Endothelial cell of umbilical vein (primary cell): ENCODE data around the gene ESF1. TPM values are rescaled to one million over a fixed set of nuclear protein-coding genes. Genes with fewer than 3 reads are reported as not detected.

Experiments used
- BruUV-seq: library from RNA; stranded (reverse); fragments of 400-500 nt; replicated peaks from 2 replicates; lab custom pipeline; 2021; lab: Mats Ljungman, UMichigan
- CTCF ChIA-PET: fragments of 300-600, 350-600 bp; sonication (Branson Sonifier 250); formaldehyde crosslinking; loops from one replicate; lab custom pipeline; 2021; ENCODE audit warnings: antibody characterized with exemption, inconsistent platforms; lab: Charles Lee
- POLR2A ChIA-PET: fragments of 300-600, 350-600 bp; sonication (Branson Sonifier 250); formaldehyde crosslinking; loops from one replicate; lab custom pipeline; 2021; ENCODE audit warnings: antibody characterized with exemption, inconsistent platforms; lab: Charles Lee
- DNase-seq: peaks from one replicate; pipeline ENCODE4 v3.0.0-alpha.2; 2011; ENCODE audit warnings: low read depth, low spot score
- FAIRE-seq: peaks from 2 replicates; lab custom pipeline; 2011; peaks lifted over from hg19 to GRCh38; lab: Jason Lieb, UNC
- H2AFZ ChIP-seq: 2 replicates; pipeline ENCODE4 v1.6.0; 2012; ENCODE audit warnings: low read depth, low read length, control low read depth, inconsistent platforms
- H3K27ac ChIP-seq: 2 replicates; pipeline ENCODE4 v1.5.1; 2011; ENCODE audit warnings: low read depth, mild to moderate bottlenecking, control low read depth, low read length, moderate library complexity; ENCODE audit not compliant: insufficient read depth
- H3K27me3 ChIP-seq, 2 experiments: 2 replicates each; pipeline versions ENCODE4 v1.6.0 to v1.6.1; 2011; ENCODE audit warnings: low read length in 2 of 2, mixed read lengths in 1 of 2; ENCODE audit not compliant: control insufficient read depth in 2 of 2, insufficient read depth in 2 of 2
- H3K36me3 ChIP-seq, 2 experiments: 2 replicates in 1 of 2; 3 replicates in 1 of 2; pipeline ENCODE4 v1.5.1; 2011; ENCODE audit warnings: low read length in 2 of 2, mild to moderate bottlenecking in 1 of 2, moderate library complexity in 1 of 2; ENCODE audit not compliant: control insufficient read depth in 2 of 2, insufficient read depth in 2 of 2; ENCODE audit errors: extremely low read depth in 1 of 2
- H3K4me1 ChIP-seq: 3 replicates; pipeline ENCODE4 v1.5.1; 2011; ENCODE audit warnings: mild to moderate bottlenecking, low read length; ENCODE audit not compliant: control insufficient read depth, insufficient read depth; ENCODE audit errors: extremely low read depth
- H3K4me2 ChIP-seq: 2 replicates; pipeline ENCODE4 v1.6.1; 2011; ENCODE audit warnings: low read length, control low read depth, mixed read lengths; ENCODE audit not compliant: insufficient read depth
- H3K4me3 ChIP-seq, 3 experiments: fragments of 200-600 bp in 1 of 3; sonication (generic), shearing (Covaris generic) in 1 of 3; replicated peaks in 1 of 3; 2 replicates each; pipeline ENCODE4 v1.5.1; 2011 to 2016; ENCODE audit warnings: control low read depth in 3 of 3, low read length in 3 of 3, mild to moderate bottlenecking in 2 of 3, inconsistent platforms in 1 of 3, low read depth in 1 of 3, moderate library complexity in 1 of 3; ENCODE audit not compliant: insufficient read depth in 1 of 3
- H3K79me2 ChIP-seq: 2 replicates; pipeline ENCODE4 v1.6.0; 2012; ENCODE audit warnings: low read length, inconsistent platforms; ENCODE audit not compliant: control insufficient read depth, insufficient read depth
- H3K9ac ChIP-seq: replicated peaks from 2 replicates; pipeline ENCODE3; 2011; ENCODE audit warnings: low read length, control low read depth; ENCODE audit not compliant: insufficient read depth; ENCODE audit errors: extremely low read depth
- H3K9me1 ChIP-seq: replicated peaks from 3 replicates; pipeline ENCODE4 v1.6.0; 2011; ENCODE audit warnings: mild to moderate bottlenecking, low read length; ENCODE audit not compliant: control insufficient read depth, insufficient read depth; ENCODE audit errors: extremely low read depth
- H3K9me3 ChIP-seq: replicated peaks from 2 replicates; pipeline ENCODE4 v1.5.1; 2012; ENCODE audit warnings: low read length, inconsistent platforms; ENCODE audit not compliant: control insufficient read depth, insufficient read depth
- H4K20me1 ChIP-seq: replicated peaks from 2 replicates; pipeline ENCODE3; 2011; ENCODE audit warnings: mild to moderate bottlenecking, low read length; ENCODE audit not compliant: control insufficient read depth, insufficient read depth; ENCODE audit errors: extremely low read depth
- CTCF ChIP-seq, 2 donors: IDR thresholded peaks; 1 replicate in 1 of 2; 2 replicates in 1 of 2; pipeline ENCODE4 v1.5.1; 2011; ENCODE audit warnings: low read length in 2 of 2, mild to moderate bottlenecking in 2 of 2, moderate library complexity in 2 of 2, control low read depth in 1 of 2, inconsistent platforms in 1 of 2, low read depth in 1 of 2; ENCODE audit not compliant: insufficient read depth in 1 of 2; ENCODE audit errors: extremely low read depth in 1 of 2
- EZH2 ChIP-seq: IDR thresholded peaks from 2 replicates; pipeline ENCODE4 v1.6.1; 2012; ENCODE audit warnings: borderline replicate concordance, low read depth, mild to moderate bottlenecking, moderate library complexity, low read length, inconsistent platforms; ENCODE audit not compliant: severe bottlenecking
- FOS ChIP-seq: IDR thresholded peaks from 2 replicates; pipeline ENCODE4 v1.6.1; 2011; ENCODE audit warnings: mild to moderate bottlenecking, low read length, moderate library complexity, borderline replicate concordance; ENCODE audit not compliant: insufficient read depth
- GATA2 ChIP-seq: IDR thresholded peaks from 2 replicates; pipeline ENCODE4 v1.7.0; 2011; ENCODE audit warnings: low read depth, mild to moderate bottlenecking, moderate library complexity, mixed read lengths, low read length; ENCODE audit not compliant: insufficient read length, insufficient read depth
- JUN ChIP-seq: IDR thresholded peaks from 2 replicates; pipeline ENCODE4 v1.6.1; 2011; ENCODE audit warnings: borderline replicate concordance, low read depth; ENCODE audit not compliant: insufficient read length, insufficient read depth
- MAX ChIP-seq: IDR thresholded peaks from 2 replicates; pipeline ENCODE4 v1.6.1; 2011; ENCODE audit not compliant: insufficient read depth, insufficient read length
- MYC ChIP-seq: IDR thresholded peaks from one replicate; pipeline ENCODE4 v1.6.1; 2011; ENCODE audit warnings: mild to moderate bottlenecking, low read depth, low read length
- POLR2A ChIP-seq: IDR thresholded peaks from 2 replicates; pipeline ENCODE4 v1.6.1; 2012; ENCODE audit warnings: low read depth, mild to moderate bottlenecking, control low read depth, low read length
- POLR2AphosphoS5 ChIP-seq: IDR thresholded peaks from 2 replicates; pipeline ENCODE4 v1.6.1; 2012; ENCODE audit warnings: low read depth, mild to moderate bottlenecking, control low read depth, low read length, moderate library complexity; ENCODE audit not compliant: insufficient read depth
- dilution Hi-C: fragments of 300-500 bp; cut with MboI; formaldehyde crosslinking; loops from one replicate; pipeline ENCODE4 v1.15.0; 2019; ENCODE audit warnings: low sequenced_read_pairs; ENCODE audit not compliant: extremely low pct_ligation_motif_present
- intact Hi-C: fragments of 100-400 bp; cut with micrococcal nuclease; formaldehyde crosslinking; loops from one replicate; pipeline ENCODE4 v1.10.0; 2022
- polyA plus RNA-seq, 4 experiments: library from polyadenylated mRNA; depleted of rRNA in 3 of 4; stranded (reverse) in 3 of 4; unstranded in 1 of 4; fragments of >200 nt; gene quantifications; 2 replicates each; pipeline versions ENCODE4 v1.2.1 to v1.2.3, GENCODE V29; 2011 to 2012; ENCODE audit warnings: missing spikeins in 1 of 4
- total RNA-seq: library from RNA; stranded (reverse); gene quantifications from 2 replicates; pipeline ENCODE4 v1.2.3, GENCODE V29; 2021

Gene ESF1
- total and polyA plus RNA-seq, 2 donors (not counting 3 experiments of a cell fraction or from before 2014, with no cell fraction given), result 0.72 to 15.5 TPM

DNA sequence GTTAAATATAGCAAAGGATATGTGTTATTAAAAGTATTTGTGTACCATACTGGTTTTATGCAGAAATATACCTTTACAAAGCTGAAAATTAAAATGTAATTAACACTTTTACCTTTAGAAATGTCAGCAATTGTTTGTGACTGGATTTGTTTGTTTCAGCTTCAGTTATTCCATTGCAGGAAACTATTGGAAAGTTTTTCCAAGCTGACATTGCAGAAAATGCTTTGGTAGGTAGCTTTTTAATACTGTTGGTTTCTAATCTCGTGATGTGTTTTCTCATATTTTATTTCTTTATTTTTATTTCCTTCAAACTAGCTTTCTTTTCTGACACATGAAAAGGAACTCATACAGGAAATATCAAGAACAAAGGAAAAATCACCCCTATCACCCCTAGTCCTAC, 8.3 kb upstream of the ESF1 start:
- H3K9me1 ChIP-seq, result no peaks in the 10 kb centered on the region
- H3K9me3 ChIP-seq, result no peaks in the 10 kb centered on the region
- intact Hi-C loops (no loop called here), dilution Hi-C loops (no loop called here)
- DNase-seq (peak; percentile 25), FAIRE-seq (no peak)
- peaks cover 2% of the 10 kb centered on the region for H3K4me1 ChIP-seq
- H3K27me3 ChIP-seq, result no peaks in the 10 kb centered on the region
- POLR2A ChIA-PET, result interaction anchor here (0.7 to 0.8 kb wide), 2 partner anchors 8 to 879 kb away, joined by 3 read pairs; partner anchors contain the start of genes ESF1 and NDUFAF5
- no peak overlapping the region for H3K9ac ChIP-seq
- H3K36me3 ChIP-seq, result peaks cover 16 to 31% of the 10 kb centered on the region in 2 experiments
- H2AFZ ChIP-seq, result no peak overlapping the region
- no TSS peak for BruUV-seq
- H3K4me3 ChIP-seq, result no peak overlapping the region
- H3K79me2 ChIP-seq, result peaks cover 2% of the 10 kb centered on the region
- no peak overlapping the region for H3K4me2 ChIP-seq
- H3K27ac ChIP-seq, result no peak overlapping the region
- TF ChIP-seq POLR2A (no peak), GATA2 (no peak), MAX (no peak), MYC (no peak), FOS (no peak), POLR2AphosphoS5 (no peak), EZH2 (no peak), JUN (no peak), CTCF (IDR thresholded peaks at IDR 0.05; ENCODE audit: extremely low read depth in 1 of 2, insufficient read depth in 1 of 2, low read depth in 1 of 2, low read length in 2 of 2) (no peak)
- CTCF ChIA-PET, result interaction anchor here (1.4 to 2.6 kb wide), 2 partner anchors 21 to 468 kb away, joined by 3 to 14 read pairs; no protein-coding TSS in a partner anchor
- no peaks in the 10 kb centered on the region for H4K20me1 ChIP-seq
